Erythroblast (primary cell): ENCODE results near the gene SLC35G1.

ENCODE experiments used
- DNase-seq, 2 experiments: peaks; one replicate each; lab custom pipeline; 2025; lab: John Stamatoyannopoulos, UW
- GATA1 ChIP-seq: IDR thresholded peaks from 2 replicates; pipeline ENCODE4 v1.6.1; 2011; ENCODE audit warnings: low read depth, mild to moderate bottlenecking, control low read depth, low read length, moderate library complexity
- POLR2A ChIP-seq: IDR thresholded peaks from 2 replicates; pipeline ENCODE4 v1.6.1; 2011; ENCODE audit warnings: mild to moderate bottlenecking, low read length

Gene SLC35G1

DNA sequence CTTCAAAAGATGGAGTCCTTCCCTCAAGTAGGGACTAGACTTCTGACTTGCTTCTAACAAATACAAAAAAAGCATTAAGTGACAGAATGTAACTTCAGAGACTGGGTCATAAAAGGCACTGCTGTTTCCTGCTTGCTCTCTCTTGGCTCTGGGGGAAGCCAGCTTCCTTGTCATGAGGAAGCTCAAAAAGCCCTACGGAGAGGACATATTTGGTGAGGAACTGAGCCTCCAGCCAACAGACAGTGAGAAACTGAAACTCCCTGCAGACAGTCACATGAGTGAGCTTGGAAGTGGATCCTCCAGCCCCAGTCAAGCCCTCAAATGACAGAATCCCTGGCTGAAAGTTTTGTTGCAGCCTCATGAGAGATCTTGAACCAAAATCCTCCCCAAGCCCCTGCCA is 26.3 kb upstream of the SLC35G1 start:
- no peak for DNase-seq
- no peak for TF ChIP-seq GATA1
- no peak for TF ChIP-seq POLR2A

DNA sequence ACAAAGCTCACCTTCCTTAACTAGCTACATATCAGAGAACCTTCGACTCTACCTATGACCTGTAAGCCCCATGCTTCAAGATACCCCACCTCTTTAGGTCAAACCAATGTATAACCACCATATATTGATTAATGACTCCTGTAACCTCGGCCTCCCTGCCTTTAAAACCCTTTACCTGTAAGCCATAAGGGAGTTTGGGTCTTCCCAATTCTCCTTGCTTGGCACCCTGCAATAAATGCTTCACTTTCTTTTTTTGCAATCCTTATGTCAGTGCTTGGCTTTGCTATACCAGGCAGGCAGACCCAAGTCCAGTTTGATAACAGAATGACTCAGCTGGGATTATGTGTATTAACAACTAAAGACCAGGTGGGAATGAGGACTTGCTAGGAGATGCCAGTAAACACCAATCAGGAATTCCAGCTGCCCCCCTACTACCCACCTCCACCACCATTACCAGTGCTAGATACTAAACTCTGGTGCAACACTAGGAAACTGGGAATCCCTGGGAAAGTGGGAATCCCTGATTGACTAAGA is 22.0 kb upstream of the SLC35G1 start:
- DNase-seq, result no peak
- TF ChIP-seq POLR2A (no peak), GATA1 (no peak)

DNA sequence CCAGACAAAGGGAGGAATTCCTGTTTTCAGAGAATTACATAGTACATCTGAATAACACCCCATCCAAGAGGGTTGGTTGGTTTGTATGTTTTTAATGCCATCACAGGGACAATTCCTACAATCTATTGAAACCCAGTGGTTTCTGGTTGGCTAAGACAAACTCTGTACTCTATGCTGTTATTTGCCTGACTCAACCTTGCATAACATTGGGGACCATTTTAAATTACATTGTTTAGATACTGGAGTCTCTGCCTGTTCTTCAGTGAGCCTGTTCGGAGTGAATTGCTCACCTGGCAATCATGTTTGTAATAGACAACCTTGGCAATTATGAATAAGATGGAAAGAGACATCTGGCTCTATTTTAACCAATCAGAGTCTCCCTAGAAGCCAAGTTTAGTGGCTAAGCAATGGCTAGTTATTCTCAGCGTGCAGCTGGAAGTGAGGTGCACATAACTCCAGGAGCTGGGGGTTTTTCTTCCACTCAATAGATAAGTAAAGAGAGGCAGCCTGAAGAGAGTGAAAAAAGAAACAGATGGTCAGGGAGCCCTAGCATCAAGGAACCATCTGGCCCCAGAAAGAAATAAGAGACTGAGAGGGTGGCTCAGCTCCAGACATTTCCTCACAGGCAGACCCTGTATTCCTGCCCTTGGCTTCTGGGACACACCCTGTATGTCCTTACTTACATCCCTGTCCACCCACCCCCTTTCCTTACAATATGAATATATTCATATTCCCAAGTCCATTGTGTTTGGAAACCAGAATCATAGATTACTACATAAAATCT is 21.2 kb upstream of the SLC35G1 start:
- DNase-seq, result no peak
- TF ChIP-seq GATA1, result no peak
- TF ChIP-seq POLR2A, result no peak

DNA sequence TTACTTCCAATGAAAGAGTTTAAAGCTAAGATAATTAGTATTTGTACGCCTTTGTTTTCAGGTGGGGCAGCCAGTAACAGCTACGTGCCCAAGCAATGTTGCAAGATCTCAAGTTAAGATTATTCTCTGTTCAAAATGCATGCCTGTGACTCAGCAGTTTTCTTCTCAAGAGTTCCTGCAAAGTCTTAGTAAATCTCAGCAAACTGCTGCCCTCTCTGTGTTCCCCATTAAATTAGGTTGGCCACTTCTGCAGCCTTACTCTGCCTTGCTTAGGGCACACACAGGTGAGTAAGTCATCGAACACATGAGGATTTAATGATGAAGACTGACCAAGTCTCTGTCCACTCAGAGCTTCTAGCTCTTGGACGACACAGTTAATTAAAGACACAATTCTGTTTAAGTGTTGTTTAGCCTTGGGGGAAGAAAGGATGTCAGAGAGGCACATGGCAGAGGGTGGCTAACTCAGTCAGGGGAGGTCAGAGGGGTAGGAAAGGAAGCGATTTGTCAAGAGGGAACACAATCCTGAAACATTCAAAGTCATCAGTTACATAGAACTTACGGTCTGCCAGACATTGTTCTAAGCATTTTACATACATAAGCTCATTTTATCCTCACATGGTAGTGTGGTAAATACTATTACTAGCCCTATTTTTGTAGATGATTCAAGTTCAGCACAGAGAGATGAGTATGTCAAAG is 20.2 kb upstream of the SLC35G1 start:
- DNase-seq, result peak; percentile 49 to 57
- no peak for TF ChIP-seq GATA1

DNA sequence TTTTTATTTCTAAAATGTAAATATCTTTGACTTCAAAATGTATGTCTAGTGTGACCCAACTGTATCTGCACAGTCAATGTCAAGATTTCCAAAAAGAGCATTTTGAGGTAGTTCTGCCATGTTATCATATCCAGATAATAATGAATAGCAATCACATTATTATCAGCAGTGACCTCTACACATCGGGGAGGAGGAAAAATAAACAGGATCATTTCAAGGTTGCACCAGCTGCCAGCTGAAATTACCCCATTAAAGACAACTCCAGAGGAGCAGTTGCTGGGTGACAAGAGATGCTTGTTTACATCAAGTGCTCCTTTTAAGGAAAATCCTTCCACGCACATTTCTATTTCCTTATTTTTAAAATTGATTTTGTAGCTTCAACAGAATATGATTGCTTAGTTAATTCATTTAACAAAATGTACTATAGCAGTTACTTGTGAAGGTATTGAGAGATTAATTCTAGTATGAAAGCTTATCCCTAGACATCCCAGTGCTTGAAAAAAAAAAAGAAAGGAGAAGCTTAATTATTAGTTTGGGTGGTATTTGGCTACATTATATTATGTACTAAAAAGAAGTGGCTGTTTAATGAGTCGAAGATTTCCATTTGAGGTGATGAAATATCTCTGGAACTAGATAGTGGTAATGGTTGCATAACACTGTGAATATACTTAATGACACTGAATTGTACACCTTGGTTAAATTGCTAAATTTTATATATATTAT is 19.3 kb upstream of the SLC35G1 start:
- no peak for DNase-seq
- TF ChIP-seq GATA1 (no peak), POLR2A (no peak)

DNA sequence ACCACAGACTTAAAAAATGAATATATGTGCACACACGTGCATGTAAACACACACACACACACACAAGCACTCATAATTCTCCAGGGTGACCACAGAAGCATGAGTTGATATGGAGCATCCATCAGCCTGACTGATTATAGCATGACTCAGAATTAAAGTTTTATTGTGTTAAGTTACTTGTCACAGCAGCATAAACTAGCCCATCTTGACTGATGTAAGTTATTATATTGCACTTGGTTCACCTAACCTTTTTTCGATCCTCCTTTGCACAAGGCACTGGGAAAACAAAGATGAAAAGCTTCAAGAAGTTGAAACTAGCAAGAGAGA is 18.8 kb upstream of the SLC35G1 start:
- no peak for DNase-seq
- TF ChIP-seq POLR2A (no peak), GATA1 (no peak)

DNA sequence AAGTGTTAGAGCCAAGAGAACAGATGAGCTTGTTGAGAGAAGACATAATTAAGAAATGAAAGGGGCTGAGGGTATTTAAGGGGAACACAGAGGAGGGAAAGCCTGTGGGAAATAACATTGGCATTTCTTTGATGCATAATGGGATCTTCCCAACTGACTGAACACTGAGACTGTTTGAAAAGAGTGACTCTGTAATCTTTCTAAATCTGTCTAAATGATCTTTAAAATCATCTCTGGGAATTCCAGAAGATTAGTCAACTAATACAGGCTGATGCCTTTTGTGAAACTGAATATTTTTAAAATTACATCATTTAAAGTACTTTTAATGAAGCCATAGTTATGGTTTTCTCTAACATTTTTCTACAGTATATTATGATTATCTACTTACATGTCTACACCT is 17.4 kb upstream of the SLC35G1 start:
- no peak for DNase-seq
- TF ChIP-seq GATA1 (no peak), POLR2A (no peak)

DNA sequence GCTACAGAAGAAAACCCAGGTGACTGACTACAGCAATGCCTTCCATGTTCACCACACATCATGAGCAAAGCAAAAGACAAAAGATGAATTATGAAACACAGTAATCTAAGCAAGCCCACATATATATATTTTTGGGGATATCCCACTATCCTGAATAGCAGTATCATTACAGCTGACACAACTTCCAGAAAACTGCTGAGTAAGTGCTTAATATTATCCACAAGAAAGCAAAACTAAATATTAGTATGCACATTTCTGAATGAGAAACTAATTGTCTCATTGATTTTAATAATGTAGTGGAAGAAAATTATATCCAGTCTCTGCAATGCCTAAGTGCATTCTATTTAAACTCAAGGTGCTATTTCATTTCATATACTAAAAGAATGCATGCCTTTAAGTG is 14.5 kb upstream of the SLC35G1 start:
- TF ChIP-seq POLR2A, result no peak
- TF ChIP-seq GATA1, result no peak
- no peak for DNase-seq

DNA sequence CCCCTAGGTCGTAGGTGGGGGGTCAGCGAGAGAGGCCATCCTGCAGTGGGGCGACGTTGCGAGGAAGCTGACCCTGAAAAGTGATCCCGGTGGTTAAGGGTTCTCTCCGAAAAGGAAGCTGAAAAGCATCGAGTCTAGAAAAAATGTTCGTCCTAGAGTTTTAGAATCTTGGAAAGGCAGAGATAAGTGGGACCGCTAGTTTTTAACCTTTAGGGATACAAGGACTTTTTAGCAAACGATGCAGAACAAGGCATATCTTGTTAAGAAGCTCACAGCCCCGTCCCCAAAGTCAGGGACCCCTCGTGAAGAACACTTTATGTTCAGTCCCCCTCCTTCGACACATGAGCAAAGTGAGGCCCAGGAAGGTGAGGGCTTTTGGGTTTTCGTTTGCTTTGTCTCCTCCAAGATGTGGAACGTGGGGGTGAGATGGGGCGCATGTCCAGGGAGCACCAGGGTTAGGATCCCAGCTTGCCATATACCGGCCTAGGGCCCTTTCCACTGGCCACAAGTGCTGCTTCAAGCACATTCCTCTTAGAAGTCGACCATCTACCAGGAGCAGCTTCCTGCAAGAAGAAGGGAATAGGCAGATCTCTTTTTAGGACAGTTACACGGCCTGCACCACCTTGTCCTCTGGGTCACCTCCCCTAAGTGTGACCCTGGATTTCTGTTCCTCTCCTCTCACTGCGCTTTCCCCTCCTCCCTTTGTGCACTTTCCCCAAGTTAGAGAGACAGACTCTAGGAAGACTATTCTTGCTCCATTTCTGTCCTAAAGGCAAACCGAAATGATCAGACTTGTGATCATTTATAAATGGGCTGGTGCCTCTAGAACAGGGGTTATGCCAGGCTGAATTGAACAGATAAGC is 969 bp downstream of the SLC35G1 start:
- peak; percentile 28 to 44 for DNase-seq
- TF ChIP-seq POLR2A (no peak), GATA1 (no peak)

DNA sequence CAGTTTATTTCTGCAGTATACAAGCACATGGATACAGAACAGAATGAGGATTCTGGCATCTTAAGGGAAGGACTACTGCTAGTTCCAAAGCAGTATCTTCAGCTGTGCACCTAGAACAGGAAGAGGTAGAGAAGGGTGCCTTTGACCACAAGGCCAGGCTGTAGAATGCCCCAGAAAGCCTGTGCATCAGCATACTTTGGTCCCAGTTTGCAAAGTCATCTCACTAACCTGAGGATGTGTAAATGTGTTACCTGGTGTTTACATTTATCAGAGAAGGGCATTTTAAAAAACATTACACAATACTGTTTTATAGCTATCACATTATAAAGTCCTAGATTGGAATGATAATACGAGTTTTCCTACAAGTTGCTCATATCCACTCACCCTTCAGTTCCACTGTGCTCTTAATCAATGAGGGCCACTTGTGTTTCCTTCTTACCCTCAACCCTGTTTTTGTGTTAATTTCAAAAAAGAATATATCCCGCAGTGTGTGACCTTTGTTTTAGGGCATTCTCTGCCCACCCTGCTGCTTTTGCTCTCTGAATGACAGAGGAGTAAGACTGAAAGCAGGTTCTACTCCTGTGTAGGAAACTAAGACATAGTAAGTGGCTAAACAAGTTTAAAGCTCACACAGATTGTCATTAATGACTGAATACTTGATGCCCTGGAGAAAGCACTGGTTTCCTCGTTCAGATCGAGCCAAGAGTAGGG is 3.4 kb downstream of the SLC35G1 start:
- TF ChIP-seq POLR2A (no peak), GATA1 (no peak)

DNA sequence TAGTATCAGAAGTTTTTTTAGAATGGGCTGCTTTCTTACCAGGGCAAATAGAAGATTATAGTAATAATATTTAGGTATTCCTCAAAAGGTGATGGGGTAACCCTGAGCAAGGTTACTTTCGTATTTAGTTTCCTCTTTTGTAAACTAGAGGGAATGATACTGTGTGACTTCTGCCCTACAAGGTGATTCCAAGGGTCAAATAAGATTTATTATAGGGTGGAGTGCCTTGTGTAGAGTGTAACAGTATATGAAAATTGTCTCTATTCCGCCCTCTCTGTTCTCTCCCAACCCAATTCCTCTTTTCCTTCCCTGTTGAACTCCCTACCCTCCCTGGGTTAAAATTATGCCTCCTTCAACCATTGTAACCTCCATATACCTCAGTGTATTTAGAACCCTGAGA is 5.3 kb downstream of the SLC35G1 start:
- TF ChIP-seq POLR2A, result no peak
- no peak for TF ChIP-seq GATA1

More for the DNA sequence above, 3.4 kb downstream of the SLC35G1 start:
- no peak for DNase-seq

DNA sequence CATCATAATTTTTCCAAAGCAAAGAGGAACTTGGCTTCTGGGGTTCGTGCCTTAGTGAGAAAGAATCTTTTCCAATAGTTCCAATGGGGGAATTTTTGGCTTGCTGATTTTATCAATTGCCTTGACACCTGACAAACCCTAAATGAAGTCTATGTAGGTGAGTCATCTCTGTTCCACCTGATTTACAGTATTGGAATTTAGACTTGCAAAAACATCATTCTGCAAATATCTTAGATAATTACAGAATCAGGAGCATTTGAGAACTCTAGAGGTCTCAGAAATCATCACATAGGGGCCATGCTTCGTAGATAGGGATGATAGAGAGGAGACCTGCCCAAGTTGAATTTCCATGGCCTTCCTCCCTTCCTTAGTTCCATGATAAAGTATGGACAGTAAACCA is 9.3 kb downstream of the SLC35G1 start:
- no peak for DNase-seq

More for the DNA sequence above, 5.3 kb downstream of the SLC35G1 start:
- DNase-seq, result no peak

DNA sequence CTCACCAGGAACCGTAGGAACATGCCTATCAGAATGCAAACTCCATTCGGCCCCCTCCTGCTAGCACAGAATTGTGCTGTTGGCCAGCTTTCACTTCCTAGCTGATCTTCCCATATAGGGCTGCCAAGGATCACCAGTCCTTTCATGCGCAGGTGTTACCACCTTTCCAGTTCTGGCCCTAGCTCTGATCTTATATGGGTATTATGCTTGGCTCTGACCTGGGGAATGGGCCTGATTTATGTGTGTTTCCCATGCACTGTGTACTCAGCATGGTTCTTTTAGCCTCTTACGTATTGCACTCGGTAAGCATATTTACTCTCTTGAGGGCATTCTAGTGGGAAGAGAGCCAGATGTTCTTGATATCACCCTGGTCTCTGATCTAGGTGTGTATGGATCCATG is 11.1 kb downstream of the SLC35G1 start:
- TF ChIP-seq POLR2A, result no peak
- no peak for TF ChIP-seq GATA1
- no peak for DNase-seq

More for the DNA sequence above, 9.3 kb downstream of the SLC35G1 start:
- TF ChIP-seq GATA1 (no peak), POLR2A (no peak)
